Activated CD8-positive, alpha-beta memory T cell treated with anti-CD3 and anti-CD28 coated beads, Interleukin-2, amount 50 U/mL, for 1 hour (primary cell): ENCODE measurements around the gene HORMAD2.

ENCODE experiments used
- DNase-seq: peaks from one replicate; pipeline ENCODE4 v3.0.0-alpha.2; 2020; ENCODE audit errors: extremely low read depth

Gene HORMAD2

GRCh38 chr22:30225220-30225927, 145.1 kb downstream of the HORMAD2 start:
- DNase-seq: no peak

- no peak for DNase-seq
Measured at GRCh38 chr22:30226192-30226832, 146.0 kb downstream of the HORMAD2 start.
